IPS DF 4.7 (cell line): ENCODE results near the gene TMPRSS9.

ENCODE experiments used
- DNase-seq: peaks from one replicate; pipeline ENCODE4 v3.0.0-alpha.2; 2013; ENCODE audit warnings: low spot score; ENCODE audit errors: extremely low read depth

Gene TMPRSS9

DNA sequence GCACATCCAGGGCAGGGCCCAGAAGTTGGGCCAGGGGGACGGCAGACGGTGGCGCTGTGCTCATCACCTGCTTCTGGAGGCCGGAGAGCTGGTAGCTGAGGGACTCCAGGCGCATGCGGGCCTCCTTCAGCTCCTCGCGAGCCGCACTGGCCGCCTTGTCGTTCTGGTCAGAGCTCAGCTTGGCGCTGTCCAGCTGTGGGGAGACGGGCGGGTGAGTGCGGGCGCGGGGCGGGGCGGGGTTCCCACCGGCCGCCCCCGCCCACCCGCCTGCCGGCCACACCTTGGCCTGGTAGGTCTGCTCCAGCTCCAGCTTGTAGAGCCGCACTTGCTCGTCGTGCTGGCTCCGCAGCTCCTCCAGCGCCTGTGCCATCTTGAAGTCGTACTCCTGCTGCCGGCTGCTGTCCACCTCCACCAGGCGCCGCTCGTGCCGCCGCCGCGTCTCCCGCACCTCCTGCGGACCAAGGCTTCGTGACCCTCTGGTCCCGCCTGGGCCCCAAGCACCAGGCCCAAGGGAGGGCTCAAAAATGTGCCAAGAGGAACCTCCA lies 74.7 kb downstream of the TMPRSS9 start:
- no peak for DNase-seq

GRCh38 chr19:2436384-2436783 lies 76.3 kb downstream of the TMPRSS9 start:
- DNase-seq: no peak

DNA sequence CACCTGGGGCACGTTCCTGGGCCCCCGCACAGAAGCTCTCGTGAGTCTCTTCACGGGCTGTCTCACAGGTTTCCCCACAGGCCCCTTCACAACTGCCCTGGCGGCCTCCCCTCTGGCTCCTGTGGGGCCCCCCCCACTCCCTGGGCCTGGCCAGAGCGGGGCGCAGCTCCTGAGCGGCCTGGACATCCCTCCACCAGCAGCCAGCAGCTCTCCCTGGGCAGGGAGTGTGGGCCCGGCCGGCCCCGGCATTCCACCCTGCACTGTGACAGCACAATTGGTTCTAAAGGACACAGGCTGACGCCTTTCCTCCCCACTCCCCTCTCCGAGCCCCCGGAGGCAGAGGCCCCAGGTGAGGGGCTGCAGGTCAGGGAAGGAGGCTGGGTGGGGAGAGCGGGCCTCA lies 76.9 kb downstream of the TMPRSS9 start:
- no peak for DNase-seq

DNA sequence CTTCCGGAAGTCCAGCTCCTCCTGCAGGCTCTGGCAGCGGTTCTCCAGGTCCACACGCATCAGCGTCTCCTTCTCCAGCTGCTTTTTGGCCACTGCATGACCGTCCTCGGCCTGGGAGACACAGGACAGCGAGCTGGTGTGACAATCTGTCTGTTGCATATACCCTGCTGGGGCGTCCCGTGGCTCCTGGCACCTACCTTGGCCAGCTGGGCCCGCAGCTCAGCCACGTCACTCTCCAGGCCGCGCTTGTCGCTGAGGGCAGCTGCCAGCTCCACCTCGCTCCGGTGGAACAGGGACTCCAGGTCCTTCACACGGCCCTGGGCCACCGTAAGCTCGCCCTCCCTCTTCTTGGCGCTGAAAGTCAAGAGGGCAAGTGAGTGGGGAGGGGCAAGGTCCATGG lies 78.1 kb downstream of the TMPRSS9 start:
- no peak for DNase-seq

DNA sequence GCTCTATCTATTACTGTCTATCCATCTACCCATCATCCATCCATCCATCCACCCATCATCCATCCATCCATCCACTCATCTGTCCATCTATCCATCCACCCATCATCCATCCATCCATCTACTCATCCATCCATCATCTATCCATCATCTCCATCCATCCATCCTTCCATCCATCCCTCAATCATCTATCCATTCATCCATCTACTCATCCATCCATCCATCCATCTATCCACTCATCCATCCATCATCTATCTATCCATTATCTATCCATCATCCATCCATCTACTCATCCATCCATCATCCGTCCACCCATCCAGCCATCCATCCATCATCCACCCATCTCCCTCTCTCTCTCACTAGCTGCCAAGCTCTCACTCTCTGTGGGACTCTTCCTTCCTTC lies 80.5 kb downstream of the TMPRSS9 start:
- DNase-seq: no peak

- no peak for DNase-seq
Measured at GRCh38 chr19:2441096-2441752, 81.2 kb downstream of the TMPRSS9 start.

DNA sequence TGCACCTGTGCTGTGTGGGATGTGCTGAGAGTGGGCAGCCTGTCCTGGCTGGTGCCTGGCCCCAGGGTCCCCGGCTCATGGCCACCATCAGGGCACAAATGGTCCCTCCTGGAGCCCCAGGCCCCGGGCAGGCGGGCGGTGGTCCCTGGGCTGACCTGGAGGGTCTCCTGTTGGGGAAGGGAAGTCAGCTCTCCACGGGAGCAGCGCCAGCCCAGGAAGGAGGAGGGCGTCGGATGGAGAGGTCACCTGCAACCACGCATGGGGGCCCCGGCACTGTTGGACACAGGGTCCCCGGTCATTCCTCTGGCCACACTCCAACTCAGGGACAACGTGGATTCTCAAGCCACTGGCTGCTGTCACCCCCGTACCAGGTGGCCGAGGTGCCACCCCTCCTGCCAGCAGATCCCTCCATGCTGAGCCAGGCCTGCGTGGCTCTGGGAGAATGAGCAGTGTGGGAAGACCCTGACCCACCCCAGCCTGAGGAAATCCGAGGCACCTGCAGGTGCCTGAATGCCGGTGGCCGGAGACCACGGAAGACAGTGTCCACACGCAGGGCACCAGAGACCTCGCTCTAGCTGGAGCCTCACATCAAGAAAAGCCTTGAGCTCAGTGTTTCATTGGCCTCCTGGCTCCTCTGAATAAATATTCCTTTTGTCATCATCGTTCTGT lies 83.2 kb downstream of the TMPRSS9 start:
- DNase-seq: no peak

DNA sequence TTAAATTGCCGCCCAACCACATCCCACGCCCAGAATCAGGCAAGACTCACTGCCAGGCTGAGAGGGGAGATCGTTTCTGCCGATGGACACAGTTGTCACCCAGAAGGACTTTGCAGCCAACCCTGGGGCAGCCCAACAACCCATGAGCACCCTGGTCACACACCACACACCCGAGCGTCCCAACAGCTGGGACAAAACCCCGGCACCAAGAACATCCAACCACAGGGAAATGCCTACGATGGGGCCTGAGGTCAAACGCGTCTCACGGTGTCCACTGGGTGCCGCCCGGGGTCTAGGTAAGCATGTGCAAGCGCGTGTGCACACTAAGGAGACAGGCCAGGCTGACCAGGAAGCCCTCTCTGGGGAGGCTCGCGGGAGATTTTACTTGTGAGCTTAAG lies 83.7 kb downstream of the TMPRSS9 start:
- DNase-seq: no peak

- DNase-seq: no peak
Measured at GRCh38 chr19:2444251-2445002, 84.4 kb downstream of the TMPRSS9 start.

DNA sequence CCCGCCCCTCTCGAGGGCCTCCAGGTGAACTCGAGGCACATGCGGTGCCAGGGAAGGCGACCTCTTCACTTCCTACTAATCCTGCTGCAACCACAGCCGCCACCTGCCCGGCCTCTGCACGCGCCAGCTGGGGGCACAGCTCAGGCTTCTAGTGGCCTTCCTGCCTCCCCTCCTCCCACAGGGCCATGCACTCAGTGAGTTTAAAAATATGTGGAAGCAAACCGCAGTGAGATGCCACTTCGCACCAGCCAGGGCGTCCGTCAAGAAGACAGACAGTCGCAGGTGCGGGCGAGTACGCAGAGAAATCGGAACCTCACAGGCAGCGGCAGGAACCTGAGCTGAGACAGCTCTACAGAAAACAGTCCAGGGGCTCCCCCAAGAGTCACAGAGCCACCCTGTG lies 86.3 kb downstream of the TMPRSS9 start:
- no peak for DNase-seq

GRCh38 chr19:2449019-2449418 lies 89.0 kb downstream of the TMPRSS9 start:
- DNase-seq: no peak

DNA sequence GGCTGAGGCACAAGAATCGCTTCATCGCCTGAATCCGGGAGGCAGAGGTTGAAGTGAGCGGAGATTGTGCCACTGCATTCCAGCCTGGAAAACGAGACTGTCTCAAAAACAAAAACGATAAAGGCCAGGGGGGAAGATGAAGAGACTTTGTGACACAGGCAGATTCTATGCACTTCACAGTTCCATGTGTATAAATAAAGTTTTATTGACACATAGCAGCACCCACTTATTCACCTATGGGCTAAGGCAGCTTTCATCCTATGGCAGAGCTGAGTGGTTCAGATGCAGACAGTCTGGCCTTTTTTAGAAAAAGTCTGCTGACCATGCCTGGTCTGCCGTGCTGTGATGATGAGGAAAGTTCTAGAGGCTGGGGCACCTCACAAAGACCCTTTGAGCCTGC lies 91.1 kb downstream of the TMPRSS9 start:
- DNase-seq: no peak

DNA sequence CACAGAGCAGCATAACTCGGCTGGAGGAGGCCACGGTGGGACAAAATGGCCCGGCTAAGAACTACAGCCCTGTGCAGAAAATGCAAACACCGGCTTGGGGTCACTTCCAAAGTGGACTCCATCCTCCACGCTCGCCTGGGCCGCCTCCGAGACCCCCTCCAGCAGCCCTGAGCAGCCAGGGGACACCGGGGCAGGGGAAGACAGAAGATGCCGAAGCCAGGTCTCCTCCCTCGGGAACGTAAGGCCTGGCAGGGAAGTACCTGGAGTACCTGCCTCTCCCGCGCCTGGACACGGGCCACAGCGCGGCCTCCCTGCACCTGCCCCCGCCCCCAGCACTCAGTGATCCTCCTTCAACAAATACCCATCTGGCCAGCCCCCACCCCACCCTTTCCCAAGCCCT lies 91.7 kb downstream of the TMPRSS9 start:
- DNase-seq: no peak

DNA sequence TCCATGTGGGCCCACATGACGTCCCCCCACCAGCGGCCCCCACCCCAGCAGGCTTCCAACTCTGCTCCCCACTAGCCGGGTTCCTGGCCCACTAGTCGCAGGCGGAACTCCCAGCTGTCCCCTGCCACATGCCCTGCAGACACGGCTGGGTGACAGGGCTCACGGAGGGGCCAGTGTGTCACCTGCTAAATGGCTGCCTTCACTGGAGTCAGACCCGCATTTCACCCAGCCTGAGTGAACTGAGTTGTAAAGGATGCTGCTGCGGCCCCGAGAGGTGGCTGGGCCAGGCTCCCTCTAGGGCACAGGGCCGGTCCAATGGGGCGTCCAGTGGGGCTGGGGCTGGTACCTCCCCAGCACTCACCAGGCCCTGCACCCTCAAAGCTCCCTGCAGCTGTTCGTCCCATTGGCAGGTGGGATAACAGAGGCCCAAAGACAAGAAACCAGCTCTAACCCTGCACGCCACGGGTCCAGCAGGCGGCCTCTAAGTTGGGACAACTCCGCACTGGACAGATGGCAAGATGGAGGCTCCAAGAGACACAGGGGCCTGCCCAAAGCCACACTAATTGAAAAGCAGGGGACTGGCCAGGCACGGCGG lies 93.5 kb downstream of the TMPRSS9 start:
- DNase-seq: no peak

DNA sequence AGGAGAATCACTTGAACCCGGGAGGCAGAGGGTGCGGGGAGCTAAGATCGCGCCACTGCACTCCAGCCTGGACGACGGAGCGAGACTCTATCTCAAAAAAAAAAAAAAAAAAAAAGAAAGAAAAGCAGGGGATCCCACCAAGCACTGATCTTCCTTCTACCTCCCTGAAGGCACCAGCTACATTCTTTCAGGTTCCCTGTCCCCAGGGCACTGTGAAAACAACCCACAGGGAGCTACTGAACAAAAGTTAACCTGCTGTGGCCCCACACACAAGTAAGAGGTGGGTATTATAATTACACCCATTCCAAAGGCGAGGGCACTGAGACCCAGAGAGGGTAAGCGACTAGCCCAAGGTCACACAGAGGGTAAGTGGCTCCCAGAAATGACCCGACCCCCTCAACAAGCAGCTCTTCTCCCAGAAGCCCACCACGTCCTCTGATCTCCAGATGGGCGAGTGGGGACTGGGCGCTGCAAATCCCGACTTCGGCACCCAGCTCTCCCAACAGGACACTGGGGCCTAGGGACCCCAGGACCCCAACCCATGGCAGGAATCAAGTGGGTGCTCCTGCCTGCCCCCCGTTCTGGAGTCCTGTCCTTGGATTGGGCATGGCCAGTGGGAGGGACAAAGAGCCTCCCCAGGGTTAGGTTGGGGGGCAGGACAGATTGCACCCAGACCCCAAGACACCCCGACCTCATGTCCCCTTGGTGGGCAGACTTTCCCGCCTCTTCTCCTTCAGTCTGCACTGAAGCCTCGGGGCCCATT lies 94.3 kb downstream of the TMPRSS9 start:
- DNase-seq: no peak

GRCh38 chr19:2454962-2455850 lies 95.1 kb downstream of the TMPRSS9 start:
- no peak for DNase-seq

GRCh38 chr19:2455851-2456570 lies 95.9 kb downstream of the TMPRSS9 start:
- no peak for DNase-seq

GRCh38 chr19:2457394-2458037 lies 97.5 kb downstream of the TMPRSS9 start:
- no peak for DNase-seq

- DNase-seq: no peak
Measured at GRCh38 chr19:2458054-2458453, 98.0 kb downstream of the TMPRSS9 start.
